IMR-90 (cell line): ENCODE results near the gene SEL1L2. TPM values are rescaled to one million over a fixed set of nuclear protein-coding genes. Genes with fewer than 3 reads are reported as not detected.

Source experiments
- ATAC-seq: fragments of 200-7000 bp; cut with Tn5 transposase; 2 replicates; pipeline ENCODE4 v1.9.1; 2020; ENCODE audit warnings: low read depth, mild to moderate bottlenecking, moderate library complexity
- BruUV-seq: library from RNA; stranded (reverse); fragments of 400-500 nt; replicated peaks from 2 replicates; lab custom pipeline; 2021; lab: Mats Ljungman, UMichigan
- CTCF ChIA-PET: fragments of 300-600 bp; formaldehyde crosslinking; extraction: SDS; loops from one replicate; lab custom pipeline; 2021; ENCODE audit warnings: antibody characterized with exemption; lab: Yijun Ruan, JAX
- POLR2A ChIA-PET: fragments of 300-600 bp; sonication (Branson Sonifier 250); formaldehyde crosslinking; loops from one replicate; lab custom pipeline; 2022; ENCODE audit warnings: antibody characterized with exemption; ENCODE audit not compliant: unreplicated experiment; lab: Charles Lee
- DNase-seq: peaks from one replicate; pipeline ENCODE4 v3.0.0; 2013
- H2AFZ ChIP-seq: replicated peaks from 2 replicates; pipeline ENCODE3; 2013; ENCODE audit warnings: low read length, mild to moderate bottlenecking; ENCODE audit not compliant: poor library complexity
- H2AK5ac ChIP-seq: 2 replicates; pipeline ENCODE4 v1.6.1; 2013; ENCODE audit warnings: low read depth, low read length, inconsistent platforms
- H2AK9ac ChIP-seq: replicated peaks from 2 replicates; pipeline ENCODE3; 2013; ENCODE audit warnings: mild to moderate bottlenecking, low read depth, low read length, moderate library complexity; ENCODE audit not compliant: poor library complexity
- H2BK120ac ChIP-seq: 2 replicates; pipeline ENCODE4 v1.6.1; 2013; ENCODE audit warnings: low read depth, low read length, inconsistent platforms
- H2BK15ac ChIP-seq: 3 replicates; pipeline ENCODE4 v1.6.1; 2013; ENCODE audit warnings: low read depth, low read length, inconsistent platforms
- H2BK20ac ChIP-seq: 2 replicates; pipeline ENCODE4 v1.6.1; 2013; ENCODE audit warnings: low read depth, mild to moderate bottlenecking, inconsistent platforms, low read length, moderate library complexity
- H2BK5ac ChIP-seq: 2 replicates; pipeline ENCODE4 v1.6.1; 2013; ENCODE audit warnings: mild to moderate bottlenecking, low read depth, low read length, inconsistent platforms; ENCODE audit not compliant: poor library complexity, severe bottlenecking
- H3K14ac ChIP-seq: replicated peaks from 2 replicates; pipeline ENCODE4 v1.6.1; 2013; ENCODE audit warnings: low read depth, low read length, inconsistent platforms
- H3K18ac ChIP-seq: 2 replicates; pipeline ENCODE4 v1.6.1; 2013; ENCODE audit warnings: low read depth, low read length, control low read depth
- H3K23ac ChIP-seq: 2 replicates; pipeline ENCODE4 v1.6.1; 2013; ENCODE audit warnings: low read depth, low read length, inconsistent platforms
- H3K27ac ChIP-seq: 2 replicates; pipeline ENCODE4 v1.5.1; 2013; ENCODE audit warnings: mild to moderate bottlenecking, control low read depth, low read length; ENCODE audit not compliant: insufficient read depth
- H3K27me3 ChIP-seq: 2 replicates; pipeline ENCODE4 v1.6.1; 2013; ENCODE audit warnings: low read length; ENCODE audit not compliant: control insufficient read depth, insufficient read depth
- H3K36me3 ChIP-seq: 2 replicates; pipeline ENCODE4 v1.6.1; 2013; ENCODE audit warnings: low read length, mixed read lengths; ENCODE audit not compliant: control insufficient read depth, insufficient read depth
- H3K4ac ChIP-seq: 2 replicates; pipeline ENCODE4 v1.6.1; 2013; ENCODE audit warnings: low read depth, low read length, inconsistent platforms
- H3K4me1 ChIP-seq: 2 replicates; pipeline ENCODE4 v1.6.1; 2013; ENCODE audit warnings: low read length, mixed read lengths; ENCODE audit not compliant: control insufficient read depth, insufficient read depth
- H3K4me2 ChIP-seq: 2 replicates; pipeline ENCODE4 v1.6.1; 2013; ENCODE audit warnings: low read depth, mild to moderate bottlenecking, control low read depth, low read length, moderate library complexity
- H3K4me3 ChIP-seq: 2 replicates; pipeline ENCODE4 v1.5.1; 2013; ENCODE audit warnings: low read depth, mild to moderate bottlenecking, control low read depth, low read length, moderate library complexity; ENCODE audit not compliant: insufficient read depth
- H3K56ac ChIP-seq: 2 replicates; pipeline ENCODE4 v1.6.1; 2013; ENCODE audit warnings: low read length, inconsistent platforms; ENCODE audit not compliant: insufficient read depth; ENCODE audit errors: extremely low read depth
- H3K79me1 ChIP-seq, 2 experiments: 2 replicates each; pipeline ENCODE4 v1.6.1; 2013; ENCODE audit warnings: low read length in 2 of 2, inconsistent platforms in 1 of 2, low read depth in 1 of 2
- H3K9ac ChIP-seq: 2 replicates; pipeline ENCODE4 v1.6.1; 2013; ENCODE audit warnings: low read depth, low read length, control low read depth
- H3K9me1 ChIP-seq: 2 replicates; pipeline ENCODE4 v1.6.1; 2013; ENCODE audit warnings: low read length, inconsistent platforms; ENCODE audit not compliant: insufficient read depth
- H3K9me3 ChIP-seq: 2 replicates; pipeline ENCODE4 v1.6.1; 2013; ENCODE audit warnings: low read length; ENCODE audit not compliant: control insufficient read depth, insufficient read depth
- H4K20me1 ChIP-seq: 2 replicates; pipeline ENCODE4 v1.6.1; 2013; ENCODE audit warnings: low read length, inconsistent platforms; ENCODE audit not compliant: insufficient read depth
- H4K5ac ChIP-seq: 2 replicates; pipeline ENCODE4 v1.6.1; 2013; ENCODE audit warnings: mild to moderate bottlenecking, low read depth, low read length, control low read depth
- H4K8ac ChIP-seq, 2 experiments: 2 replicates each; pipeline ENCODE4 v1.6.1; 2013; ENCODE audit warnings: low read depth in 2 of 2, low read length in 2 of 2, control low read depth in 1 of 2, inconsistent platforms in 1 of 2
- H4K91ac ChIP-seq: 2 replicates; pipeline ENCODE4 v1.6.1; 2013; ENCODE audit warnings: low read depth, low read length, inconsistent platforms; ENCODE audit not compliant: insufficient read depth
- BHLHE40 ChIP-seq: fragments of 150-350 bp; IDR thresholded peaks from 2 replicates; pipeline ENCODE4 v1.6.1; 2016; ENCODE audit warnings: mild to moderate bottlenecking, low read depth, low read length
- CEBPB ChIP-seq: IDR thresholded peaks from 2 replicates; pipeline ENCODE4 v1.6.1; 2012; ENCODE audit warnings: low read depth, low read length, improper control_type of control experiment
- CHD1 ChIP-seq: IDR thresholded peaks from 2 replicates; pipeline ENCODE4 v1.6.1; 2012; ENCODE audit warnings: low read depth, low read length, improper control_type of control experiment
- FOS ChIP-seq: fragments of 150-350 bp; IDR thresholded peaks from 2 replicates; pipeline ENCODE4 v1.6.1; 2016; ENCODE audit warnings: low read depth, low read length
- MAFK ChIP-seq: IDR thresholded peaks from 2 replicates; pipeline ENCODE4 v1.6.1; 2012; ENCODE audit warnings: low read depth, low read length, improper control_type of control experiment
- MAZ ChIP-seq: IDR thresholded peaks from 2 replicates; pipeline ENCODE4 v1.6.1; 2012; ENCODE audit warnings: low read depth, mild to moderate bottlenecking, low read length, improper control_type of control experiment, moderate library complexity, borderline replicate concordance
- MXI1 ChIP-seq: IDR thresholded peaks from 2 replicates; pipeline ENCODE4 v1.6.1; 2012; ENCODE audit warnings: low read depth, mild to moderate bottlenecking, low read length, moderate library complexity, borderline replicate concordance
- NFE2L2 ChIP-seq: fragments of 150-350 bp; IDR thresholded peaks from 2 replicates; pipeline ENCODE4 v1.6.1; 2016; ENCODE audit warnings: low read depth, mild to moderate bottlenecking, low read length
- POLR2A ChIP-seq: IDR thresholded peaks from 2 replicates; pipeline ENCODE4 v1.6.1; 2012; ENCODE audit warnings: mild to moderate bottlenecking, low read depth, low read length
- RAD21 ChIP-seq: IDR thresholded peaks from 2 replicates; pipeline ENCODE4 v1.6.1; 2012; ENCODE audit warnings: low read length, improper control_type of control experiment
- RCOR1 ChIP-seq: IDR thresholded peaks from 2 replicates; pipeline ENCODE4 v1.6.1; 2012; ENCODE audit warnings: mild to moderate bottlenecking, low read length, improper control_type of control experiment; ENCODE audit not compliant: insufficient replicate concordance
- RFX5 ChIP-seq: IDR thresholded peaks from 2 replicates; pipeline ENCODE4 v1.8.0; 2012; ENCODE audit warnings: low read depth, mild to moderate bottlenecking, low read length, moderate library complexity
- SMC3 ChIP-seq: fragments of 150-350 bp; IDR thresholded peaks from 2 replicates; pipeline ENCODE4 v1.6.1; 2016; ENCODE audit warnings: low read depth, mild to moderate bottlenecking, antibody characterized with exemption, low read length, moderate library complexity
- USF2 ChIP-seq: fragments of 150-350 bp; IDR thresholded peaks from 2 replicates; pipeline ENCODE4 v1.6.1; 2017; ENCODE audit warnings: mild to moderate bottlenecking, antibody characterized with exemption, low read length, low read depth
- WGBS, 2 experiments: methylation state at CpG; one replicate each; pipeline versions ENCODE4 v1.1.5 to v1.1.7; 2013; ENCODE audit warnings: missing lambda C conversion rate in 2 of 2; ENCODE audit not compliant: insufficient read length in 1 of 2; ENCODE audit errors: extremely low coverage in 2 of 2; 5-methylcytosine and 5-hydroxymethylcytosine counted together
- dilution Hi-C: fragments of 300-500 bp; cut with HindIII; formaldehyde crosslinking; loops from one replicate; pipeline ENCODE4 v1.14.3; 2018; ENCODE audit warnings: low sequenced_read_pairs; ENCODE audit not compliant: unreplicated experiment
- in situ Hi-C: fragments of 300-500 bp; cut with MboI; formaldehyde crosslinking; loops from 3 replicates; pipeline ENCODE4 v1.14.3; 2019; ENCODE audit warnings: low sequenced_read_pairs, inconsistent platforms, mixed read lengths
- intact Hi-C: fragments of 100-400 bp; cut with micrococcal nuclease; formaldehyde crosslinking; loops from 2 replicates; pipeline ENCODE4 v1.10.0; 2022
- polyA plus RNA-seq, 3 experiments: library from polyadenylated mRNA; depleted of rRNA; stranded (reverse); fragments of >200 nt; gene quantifications; 2 replicates each; pipeline ENCODE4 v1.2.3, GENCODE V29; 2012; ENCODE audit warnings: low replicate concordance in 1 of 3
- total RNA-seq: library from RNA; depleted of rRNA; stranded (reverse); fragments of >200 nt; gene quantifications from 2 replicates; pipeline ENCODE4 v1.2.3, GENCODE V29; 2012
- TF ChIP-seq, protein P1 (sequence below): conservative IDR thresholded peaks from 2 replicates; pipeline ENCODE4 v1.5.1; 2012; ENCODE audit warnings: mild to moderate bottlenecking, low read depth, low read length, improper control_type of control experiment
- TF ChIP-seq, protein P2 (sequence below): fragments of 150-350 bp; IDR thresholded peaks from 2 replicates; pipeline ENCODE4 v1.6.1; 2016; ENCODE audit warnings: low read depth, mild to moderate bottlenecking, low read length, moderate library complexity, borderline replicate concordance

The SEL1L2 gene
- total and polyA plus RNA-seq, 2 of the 4 experiments (the other 2 are of a cell fraction): not detected

DNA sequence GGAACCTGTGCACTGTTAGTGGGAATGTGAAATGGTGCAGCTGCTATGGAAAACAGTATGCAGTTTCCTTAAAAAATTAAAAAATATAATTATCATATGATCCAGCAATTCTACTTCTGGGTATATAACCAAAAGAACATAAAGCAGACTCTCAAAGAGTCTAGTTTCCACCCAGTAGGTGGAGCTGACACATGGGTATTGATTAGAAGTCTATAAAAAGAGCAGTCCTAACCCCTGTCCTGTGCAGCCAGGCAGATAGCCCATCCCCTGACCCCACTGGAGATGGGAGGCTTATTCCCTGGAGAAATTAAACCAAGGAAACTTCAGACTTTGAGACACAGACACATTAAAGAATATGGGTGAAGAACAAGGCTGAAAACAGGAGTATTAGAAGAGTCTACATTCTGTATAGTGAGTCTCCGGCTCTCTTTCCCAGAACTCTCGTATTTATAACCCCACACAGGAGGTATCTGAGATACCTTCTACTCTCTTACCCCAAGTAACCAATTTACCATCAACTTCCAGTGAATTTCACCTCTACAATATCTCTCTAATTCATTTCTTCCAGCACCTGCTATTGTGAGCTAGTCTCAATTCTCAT lies 92.3 kb downstream of the SEL1L2 start:
- no peak overlapping the region for H3K18ac ChIP-seq
- H2BK120ac ChIP-seq: no peak overlapping the region
- H3K4me1 ChIP-seq: no peaks in the 10 kb centered on the region
- CTCF ChIA-PET: no interaction called here
- H3K9me3 ChIP-seq: peaks cover 2% of the 10 kb centered on the region; the same call in 1 of the 2 replicates
- H4K91ac ChIP-seq: no peak overlapping the region
- H3K27ac ChIP-seq: no peak overlapping the region
- no CpG with 5 or more reads among the region's 2 CpGs for WGBS, 2 experiments
- H3K14ac ChIP-seq: no peak overlapping the region
- H4K5ac ChIP-seq: no peak overlapping the region
- no peak overlapping the region for H2AK9ac ChIP-seq
- DNase-seq: no peak
- dilution Hi-C loops: no loop called here
- no peak overlapping the region for H2BK20ac ChIP-seq
- H3K79me1 ChIP-seq: no peaks in the 10 kb centered on the region
- no peaks in the 10 kb centered on the region for H4K20me1 ChIP-seq
- no peak overlapping the region for H2BK5ac ChIP-seq
- intact Hi-C loops: no loop called here
- no peak overlapping the region for H3K9ac ChIP-seq
- no peak overlapping the region for H3K56ac ChIP-seq
- H2AFZ ChIP-seq: no peak overlapping the region
- no peak overlapping the region for H3K23ac ChIP-seq
- no peak overlapping the region for H2AK5ac ChIP-seq
- H2BK15ac ChIP-seq: no peak overlapping the region
- H3K4ac ChIP-seq: no peak overlapping the region
- no TSS peak for BruUV-seq
- in situ Hi-C loops: no loop called here
- H4K8ac ChIP-seq: no peak overlapping the region
- no peaks in the 10 kb centered on the region for H3K9me1 ChIP-seq
- no peaks in the 10 kb centered on the region for H3K36me3 ChIP-seq
- TF ChIP-seq MAFK (no peak), RFX5 (no peak), CEBPB (no peak), SMC3 (no peak), RCOR1 (no peak), BHLHE40 (no peak), CHD1 (no peak), MAZ (no peak), MXI1 (no peak), RAD21 (no peak), NFE2L2 (no peak), FOS (no peak), POLR2A (no peak), USF2 (no peak)
- TF ChIP-seq, protein P1, sequence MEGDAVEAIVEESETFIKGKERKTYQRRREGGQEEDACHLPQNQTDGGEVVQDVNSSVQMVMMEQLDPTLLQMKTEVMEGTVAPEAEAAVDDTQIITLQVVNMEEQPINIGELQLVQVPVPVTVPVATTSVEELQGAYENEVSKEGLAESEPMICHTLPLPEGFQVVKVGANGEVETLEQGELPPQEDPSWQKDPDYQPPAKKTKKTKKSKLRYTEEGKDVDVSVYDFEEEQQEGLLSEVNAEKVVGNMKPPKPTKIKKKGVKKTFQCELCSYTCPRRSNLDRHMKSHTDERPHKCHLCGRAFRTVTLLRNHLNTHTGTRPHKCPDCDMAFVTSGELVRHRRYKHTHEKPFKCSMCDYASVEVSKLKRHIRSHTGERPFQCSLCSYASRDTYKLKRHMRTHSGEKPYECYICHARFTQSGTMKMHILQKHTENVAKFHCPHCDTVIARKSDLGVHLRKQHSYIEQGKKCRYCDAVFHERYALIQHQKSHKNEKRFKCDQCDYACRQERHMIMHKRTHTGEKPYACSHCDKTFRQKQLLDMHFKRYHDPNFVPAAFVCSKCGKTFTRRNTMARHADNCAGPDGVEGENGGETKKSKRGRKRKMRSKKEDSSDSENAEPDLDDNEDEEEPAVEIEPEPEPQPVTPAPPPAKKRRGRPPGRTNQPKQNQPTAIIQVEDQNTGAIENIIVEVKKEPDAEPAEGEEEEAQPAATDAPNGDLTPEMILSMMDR: no peak
- TF ChIP-seq, protein P2, sequence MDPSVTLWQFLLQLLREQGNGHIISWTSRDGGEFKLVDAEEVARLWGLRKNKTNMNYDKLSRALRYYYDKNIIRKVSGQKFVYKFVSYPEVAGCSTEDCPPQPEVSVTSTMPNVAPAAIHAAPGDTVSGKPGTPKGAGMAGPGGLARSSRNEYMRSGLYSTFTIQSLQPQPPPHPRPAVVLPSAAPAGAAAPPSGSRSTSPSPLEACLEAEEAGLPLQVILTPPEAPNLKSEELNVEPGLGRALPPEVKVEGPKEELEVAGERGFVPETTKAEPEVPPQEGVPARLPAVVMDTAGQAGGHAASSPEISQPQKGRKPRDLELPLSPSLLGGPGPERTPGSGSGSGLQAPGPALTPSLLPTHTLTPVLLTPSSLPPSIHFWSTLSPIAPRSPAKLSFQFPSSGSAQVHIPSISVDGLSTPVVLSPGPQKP: no peak
- no peak overlapping the region for H3K4me2 ChIP-seq
- H3K4me3 ChIP-seq: no peak overlapping the region
- ATAC-seq: no peak
- H3K27me3 ChIP-seq: no peaks in the 10 kb centered on the region
- POLR2A ChIA-PET: no interaction called here
